Right cardiac atrium (tissue), 5 donors: ENCODE measurements around the gene AMIGO1. TPM values are rescaled to one million over a fixed set of nuclear protein-coding genes. Genes with fewer than 3 reads are reported as not detected.

Experiments
- polyA plus RNA-seq: library from polyadenylated mRNA; stranded (reverse); fragments of 200-250 nt; gene quantifications from one replicate; pipeline ENCODE4 v1.2.3, GENCODE V29; 2013
- total RNA-seq, 4 donors: library from RNA; stranded (reverse); fragmentation: NEBNext Ultra II Directional; extraction: Animal tissue kit (Norgen Biotek cat#: 25700); gene quantifications; one replicate each; pipeline ENCODE4 v1.2.1, GENCODE V29; 2021
- donor health status: healthy with polysubstance abuse.
- donor health status: DM: no; HTN: yes; CAD: no.
- donor health status: DM: no; HTN: no; CAD: no.
- donor health status: DM: no; HTN: yes; CAD: no; lungs with severe emphysema.
- donor health status: DM: yes; HTN: yes; CAD: no.

The AMIGO1 gene
- total and polyA plus RNA-seq, 5 donors, result 5.3 to 14.2 (median 12.2) TPM

Other genes starting within 250 kb of the AMIGO1 start
- 1 to 10 TPM; 1.6 to 4.6 (median 2.3) TPM for gene PSRC1, start 226.6 kb downstream of the AMIGO1 start, total RNA-seq
- 2.8 TPM for gene PSRC1, start 226.6 kb downstream of the AMIGO1 start, polyA plus RNA-seq
- gene MYBPHL, start 202.7 kb downstream of the AMIGO1 start, total RNA-seq, result 100 to 1,000 TPM; 115 to 521 (median 226) TPM
- 322 TPM for gene MYBPHL, start 202.7 kb downstream of the AMIGO1 start, polyA plus RNA-seq
- gene SORT1, start 111.8 kb downstream of the AMIGO1 start, total RNA-seq, result 100 to 1,000 TPM; 119 to 170 (median 138) TPM
- 57.6 TPM for gene SORT1, start 111.8 kb downstream of the AMIGO1 start, polyA plus RNA-seq
- gene PSMA5, start 83.3 kb downstream of the AMIGO1 start, total RNA-seq, result 10 to 100 TPM; 49.1 to 60.2 (median 55.9) TPM
- gene PSMA5, start 83.3 kb downstream of the AMIGO1 start, polyA plus RNA-seq, result 49.8 TPM
- 10 to 100 TPM in 2 of 4 donors, 1 to 10 TPM in 2; 8.9 to 12.9 (median 10.3) TPM for gene SYPL2, start 43.2 kb downstream of the AMIGO1 start, total RNA-seq
- gene SYPL2, start 43.2 kb downstream of the AMIGO1 start, polyA plus RNA-seq, result 7.9 TPM
- gene ATXN7L2, start 25.8 kb downstream of the AMIGO1 start, total RNA-seq, result 1 to 10 TPM; 1.4 to 3.3 (median 2.0) TPM
- 2.6 TPM for gene ATXN7L2, start 25.8 kb downstream of the AMIGO1 start, polyA plus RNA-seq
- 1 to 10 TPM; 4.9 to 6.6 (median 5.5) TPM for gene CYB561D1, start 15.6 kb downstream of the AMIGO1 start, total RNA-seq
- gene CYB561D1, start 15.6 kb downstream of the AMIGO1 start, polyA plus RNA-seq, result 2.8 TPM
- gene GPR61, start 30.1 kb upstream of the AMIGO1 start, total RNA-seq, result 1 to 10 TPM in 1 of 4 donors, under 1 TPM in 3; 0.22 to 1.4 (median 0.69) TPM
- gene GPR61, start 30.1 kb upstream of the AMIGO1 start, polyA plus RNA-seq, result 0.14 TPM
- 1 to 10 TPM; 2.6 to 4.7 (median 3.0) TPM for gene GNAI3, start 38.9 kb upstream of the AMIGO1 start, total RNA-seq
- gene GNAI3, start 38.9 kb upstream of the AMIGO1 start, polyA plus RNA-seq, result 1.6 TPM
- not detected for gene GNAT2, start 109.9 kb upstream of the AMIGO1 start, total RNA-seq
- gene GNAT2, start 109.9 kb upstream of the AMIGO1 start, polyA plus RNA-seq, result not detected
- gene AMPD2, start 110.1 kb upstream of the AMIGO1 start, total RNA-seq, result 10 to 100 TPM; 18.8 to 26.1 (median 23.4) TPM
- gene AMPD2, start 110.1 kb upstream of the AMIGO1 start, polyA plus RNA-seq, result 8.4 TPM
- gene GSTM4, start 146.4 kb upstream of the AMIGO1 start, total RNA-seq, result 10 to 100 TPM; 31.2 to 57.8 (median 39.4) TPM
- gene GSTM4, start 146.4 kb upstream of the AMIGO1 start, polyA plus RNA-seq, result 47.9 TPM
- 10 to 100 TPM; 50.3 to 92.8 (median 72.6) TPM for gene GSTM2, start 158.3 kb upstream of the AMIGO1 start, total RNA-seq
- 99.5 TPM for gene GSTM2, start 158.3 kb upstream of the AMIGO1 start, polyA plus RNA-seq
- 10 to 100 TPM in 1 of 4 donors, not detected in 3; 31.1 TPM for gene GSTM1, start 178.1 kb upstream of the AMIGO1 start, total RNA-seq
- gene GSTM1, start 178.1 kb upstream of the AMIGO1 start, polyA plus RNA-seq, result 38.9 TPM
- gene GSTM5, start 202.5 kb upstream of the AMIGO1 start, total RNA-seq, result 10 to 100 TPM in 2 of 4 donors, 1 to 10 TPM in 2; 5.3 to 13.7 (median 10.0) TPM
- gene GSTM5, start 202.5 kb upstream of the AMIGO1 start, polyA plus RNA-seq, result 7.8 TPM
- 100 to 1,000 TPM in 2 of 4 donors, 10 to 100 TPM in 2; 65.5 to 150 (median 112) TPM for gene GSTM3, start 231.3 kb upstream of the AMIGO1 start, total RNA-seq
- 279 TPM for gene GSTM3, start 231.3 kb upstream of the AMIGO1 start, polyA plus RNA-seq